HCT116 (cell line): Measurements from ENCODE around the gene USP27X.

ENCODE experiments used
- CBX3 ChIP-seq: IDR thresholded peaks from 2 replicates; pipeline ENCODE4 v1.6.1; 2012; ENCODE audit warnings: low read depth
- ELF1 ChIP-seq: IDR thresholded peaks from 2 replicates; pipeline ENCODE4 v1.6.1; 2012; ENCODE audit warnings: low read depth, borderline replicate concordance
- EZH2 ChIP-seq: fragments of 200-600 bp; sonication (generic); IDR thresholded peaks from 2 replicates; pipeline ENCODE4 v1.6.1; 2017; ENCODE audit warnings: antibody characterized with exemption, mixed run types
- POLR2A ChIP-seq: IDR thresholded peaks from 2 replicates; pipeline ENCODE4 v1.7.0; 2011; ENCODE audit warnings: borderline replicate concordance; ENCODE audit not compliant: insufficient read depth, insufficient read length; ENCODE audit errors: extremely low read depth
- RAD21 ChIP-seq: IDR thresholded peaks from 2 replicates; pipeline ENCODE4 v1.6.1; 2012; ENCODE audit warnings: low read depth, mild to moderate bottlenecking
- SP1 ChIP-seq: IDR thresholded peaks from 2 replicates; pipeline ENCODE4 v1.6.1; 2012; ENCODE audit warnings: low read depth
- SRF ChIP-seq: IDR thresholded peaks from 2 replicates; pipeline ENCODE4 v1.6.1; 2012; ENCODE audit warnings: low read depth
- YY1 ChIP-seq: IDR thresholded peaks from 2 replicates; pipeline ENCODE4 v1.6.1; 2011; ENCODE audit warnings: low read length, low read depth, moderate library complexity, mild to moderate bottlenecking; ENCODE audit not compliant: insufficient replicate concordance; ENCODE audit errors: extremely low read depth
- ZNF274 ChIP-seq: fragments of 200-500 bp; sonication (Bioruptor generic); IDR thresholded peaks from 2 replicates; pipeline ENCODE4 v1.6.1; 2014; ENCODE audit warnings: mild to moderate bottlenecking, low read depth, low read length, inconsistent platforms
- TF ChIP-seq, protein P1 (sequence below), 3 experiments: fragments of 200-600 bp in 1 of 3; sonication (generic) in 1 of 3; IDR thresholded peaks in 2 of 3; conservative IDR thresholded peaks in 1 of 3; 2 replicates each; pipeline ENCODE4 v1.5.1; 2012 to 2017; ENCODE audit warnings: low read depth in 2 of 3, low read length in 2 of 3, antibody characterized with exemption in 1 of 3, borderline replicate concordance in 1 of 3, control low read depth in 1 of 3, mild to moderate bottlenecking in 1 of 3, mixed read lengths in 1 of 3, mixed run types in 1 of 3, moderate library complexity in 1 of 3; ENCODE audit not compliant: insufficient read depth in 1 of 3
- TF ChIP-seq, protein P2 (sequence below): IDR thresholded peaks from 2 replicates; pipeline ENCODE4 v1.6.1; 2012
- TF ChIP-seq, protein P3 (sequence below): IDR thresholded peaks from 2 replicates; pipeline ENCODE4 v1.6.1; 2011; ENCODE audit warnings: mild to moderate bottlenecking, low read length, moderate library complexity; ENCODE audit not compliant: insufficient replicate concordance; ENCODE audit errors: extremely low read depth
- TF ChIP-seq, protein P4 (sequence below): IDR thresholded peaks from 2 replicates; pipeline ENCODE4 v1.6.1; 2012; ENCODE audit warnings: low read depth

DNA sequence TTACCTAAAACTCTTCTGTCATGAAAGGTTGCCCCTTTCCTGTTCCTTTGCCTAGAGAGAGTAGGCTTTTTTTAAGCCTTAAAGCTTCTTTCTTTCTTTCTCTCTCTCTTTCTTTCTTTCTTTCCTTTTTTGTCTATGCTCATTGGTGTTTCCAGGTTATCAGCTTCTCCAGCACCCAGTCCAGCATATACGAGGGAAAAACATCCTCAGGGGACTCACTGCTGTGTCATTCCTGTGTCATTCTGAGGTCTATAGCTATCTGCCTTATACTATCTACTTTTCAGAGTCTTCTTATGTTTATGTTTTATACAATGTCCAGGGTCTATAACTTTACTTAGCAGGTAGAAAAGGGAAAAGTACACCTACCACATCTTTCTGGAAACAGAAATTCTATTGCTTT, 10.5 kb upstream of the USP27X start:
- TF ChIP-seq SRF: no peak
- TF ChIP-seq, protein P1, sequence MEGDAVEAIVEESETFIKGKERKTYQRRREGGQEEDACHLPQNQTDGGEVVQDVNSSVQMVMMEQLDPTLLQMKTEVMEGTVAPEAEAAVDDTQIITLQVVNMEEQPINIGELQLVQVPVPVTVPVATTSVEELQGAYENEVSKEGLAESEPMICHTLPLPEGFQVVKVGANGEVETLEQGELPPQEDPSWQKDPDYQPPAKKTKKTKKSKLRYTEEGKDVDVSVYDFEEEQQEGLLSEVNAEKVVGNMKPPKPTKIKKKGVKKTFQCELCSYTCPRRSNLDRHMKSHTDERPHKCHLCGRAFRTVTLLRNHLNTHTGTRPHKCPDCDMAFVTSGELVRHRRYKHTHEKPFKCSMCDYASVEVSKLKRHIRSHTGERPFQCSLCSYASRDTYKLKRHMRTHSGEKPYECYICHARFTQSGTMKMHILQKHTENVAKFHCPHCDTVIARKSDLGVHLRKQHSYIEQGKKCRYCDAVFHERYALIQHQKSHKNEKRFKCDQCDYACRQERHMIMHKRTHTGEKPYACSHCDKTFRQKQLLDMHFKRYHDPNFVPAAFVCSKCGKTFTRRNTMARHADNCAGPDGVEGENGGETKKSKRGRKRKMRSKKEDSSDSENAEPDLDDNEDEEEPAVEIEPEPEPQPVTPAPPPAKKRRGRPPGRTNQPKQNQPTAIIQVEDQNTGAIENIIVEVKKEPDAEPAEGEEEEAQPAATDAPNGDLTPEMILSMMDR (IDR thresholded peaks at IDR 0.05 in 2 of 3, conservative IDR thresholded peaks at IDR 0.05 in 1 of 3; ENCODE audit: borderline replicate concordance in 1 of 3, insufficient read depth in 1 of 3, low read depth in 2 of 3, low read length in 2 of 3): no peak
- TF ChIP-seq RAD21: no peak
- TF ChIP-seq, protein P2, sequence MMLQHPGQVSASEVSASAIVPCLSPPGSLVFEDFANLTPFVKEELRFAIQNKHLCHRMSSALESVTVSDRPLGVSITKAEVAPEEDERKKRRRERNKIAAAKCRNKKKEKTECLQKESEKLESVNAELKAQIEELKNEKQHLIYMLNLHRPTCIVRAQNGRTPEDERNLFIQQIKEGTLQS: no peak
- TF ChIP-seq SP1: no peak
- TF ChIP-seq CBX3: no peak
- no peak for TF ChIP-seq POLR2A
- no peak for TF ChIP-seq YY1
- TF ChIP-seq ZNF274: no peak
- TF ChIP-seq EZH2: no peak
- TF ChIP-seq ELF1: no peak
- TF ChIP-seq, protein P3, sequence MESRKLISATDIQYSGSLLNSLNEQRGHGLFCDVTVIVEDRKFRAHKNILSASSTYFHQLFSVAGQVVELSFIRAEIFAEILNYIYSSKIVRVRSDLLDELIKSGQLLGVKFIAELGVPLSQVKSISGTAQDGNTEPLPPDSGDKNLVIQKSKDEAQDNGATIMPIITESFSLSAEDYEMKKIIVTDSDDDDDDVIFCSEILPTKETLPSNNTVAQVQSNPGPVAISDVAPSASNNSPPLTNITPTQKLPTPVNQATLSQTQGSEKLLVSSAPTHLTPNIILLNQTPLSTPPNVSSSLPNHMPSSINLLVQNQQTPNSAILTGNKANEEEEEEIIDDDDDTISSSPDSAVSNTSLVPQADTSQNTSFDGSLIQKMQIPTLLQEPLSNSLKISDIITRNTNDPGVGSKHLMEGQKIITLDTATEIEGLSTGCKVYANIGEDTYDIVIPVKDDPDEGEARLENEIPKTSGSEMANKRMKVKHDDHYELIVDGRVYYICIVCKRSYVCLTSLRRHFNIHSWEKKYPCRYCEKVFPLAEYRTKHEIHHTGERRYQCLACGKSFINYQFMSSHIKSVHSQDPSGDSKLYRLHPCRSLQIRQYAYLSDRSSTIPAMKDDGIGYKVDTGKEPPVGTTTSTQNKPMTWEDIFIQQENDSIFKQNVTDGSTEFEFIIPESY: no peak
- TF ChIP-seq, protein P4, sequence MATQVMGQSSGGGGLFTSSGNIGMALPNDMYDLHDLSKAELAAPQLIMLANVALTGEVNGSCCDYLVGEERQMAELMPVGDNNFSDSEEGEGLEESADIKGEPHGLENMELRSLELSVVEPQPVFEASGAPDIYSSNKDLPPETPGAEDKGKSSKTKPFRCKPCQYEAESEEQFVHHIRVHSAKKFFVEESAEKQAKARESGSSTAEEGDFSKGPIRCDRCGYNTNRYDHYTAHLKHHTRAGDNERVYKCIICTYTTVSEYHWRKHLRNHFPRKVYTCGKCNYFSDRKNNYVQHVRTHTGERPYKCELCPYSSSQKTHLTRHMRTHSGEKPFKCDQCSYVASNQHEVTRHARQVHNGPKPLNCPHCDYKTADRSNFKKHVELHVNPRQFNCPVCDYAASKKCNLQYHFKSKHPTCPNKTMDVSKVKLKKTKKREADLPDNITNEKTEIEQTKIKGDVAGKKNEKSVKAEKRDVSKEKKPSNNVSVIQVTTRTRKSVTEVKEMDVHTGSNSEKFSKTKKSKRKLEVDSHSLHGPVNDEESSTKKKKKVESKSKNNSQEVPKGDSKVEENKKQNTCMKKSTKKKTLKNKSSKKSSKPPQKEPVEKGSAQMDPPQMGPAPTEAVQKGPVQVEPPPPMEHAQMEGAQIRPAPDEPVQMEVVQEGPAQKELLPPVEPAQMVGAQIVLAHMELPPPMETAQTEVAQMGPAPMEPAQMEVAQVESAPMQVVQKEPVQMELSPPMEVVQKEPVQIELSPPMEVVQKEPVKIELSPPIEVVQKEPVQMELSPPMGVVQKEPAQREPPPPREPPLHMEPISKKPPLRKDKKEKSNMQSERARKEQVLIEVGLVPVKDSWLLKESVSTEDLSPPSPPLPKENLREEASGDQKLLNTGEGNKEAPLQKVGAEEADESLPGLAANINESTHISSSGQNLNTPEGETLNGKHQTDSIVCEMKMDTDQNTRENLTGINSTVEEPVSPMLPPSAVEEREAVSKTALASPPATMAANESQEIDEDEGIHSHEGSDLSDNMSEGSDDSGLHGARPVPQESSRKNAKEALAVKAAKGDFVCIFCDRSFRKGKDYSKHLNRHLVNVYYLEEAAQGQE: no peak
